Hematopoietic multipotent progenitor cell (in vitro differentiated cells): Measurements from ENCODE around the gene CFAP90. TPM values are rescaled to one million over a fixed set of nuclear protein-coding genes. Genes with fewer than 3 reads are reported as not detected.

ENCODE experiments used
- DNase-seq, 3 donors: peaks; one replicate each; pipeline ENCODE4 v3.0.0-alpha.2; 2011 to 2015; ENCODE audit warnings: low read depth in 2 of 3, low spot score in 2 of 3
- total RNA-seq: library from RNA; depleted of rRNA; stranded (reverse); fragments of >200 nt; gene quantifications from one replicate; pipeline ENCODE4 v1.2.3, GENCODE V29; 2012

The CFAP90 gene
- total RNA-seq, 1 donor, result 0.27 TPM

GRCh38 chr5:7868773-7869473 lies 18.0 kb upstream of the CFAP90 start, which contains the start of the genes FASTKD3 and MTRR:
Gene FASTKD3, minus strand, starts transcription at chr5:7869031. Its CDS starts 948 bp downstream, at chr5:7868083.
Gene MTRR, plus strand, starts transcription at chr5:7869148. Its CDS starts 1,647 bp downstream, at chr5:7870795.
- peak; percentile 77 to 94 (median 92) for DNase-seq

GRCh38 chr5:7868427-7868772 lies 17.5 kb upstream of the CFAP90 start:
- no peak for DNase-seq

GRCh38 chr5:7867260-7867659 lies 16.3 kb upstream of the CFAP90 start:
- DNase-seq, result no peak

GRCh38 chr5:7866196-7866595 lies 15.3 kb upstream of the CFAP90 start:
- no peak for DNase-seq

GRCh38 chr5:7857926-7858632 lies 7.1 kb upstream of the CFAP90 start:
- DNase-seq, result peak in 2 of 3 donors; percentile 17 to 66

GRCh38 chr5:7857361-7857760 lies 6.4 kb upstream of the CFAP90 start:
- DNase-seq, result no peak

GRCh38 chr5:7856855-7857254 lies 5.9 kb upstream of the CFAP90 start:
- peak in 2 of 3 donors; percentile 27 to 70 for DNase-seq

GRCh38 chr5:7855611-7856010 lies 4.7 kb upstream of the CFAP90 start:
- no peak for DNase-seq

GRCh38 chr5:7852988-7853387 lies 2.1 kb upstream of the CFAP90 start:
- no peak for DNase-seq

GRCh38 chr5:7852542-7852941 lies 1.6 kb upstream of the CFAP90 start:
- DNase-seq, result no peak

GRCh38 chr5:7851617-7852289 lies 820 bp upstream of the CFAP90 start:
- no peak for DNase-seq

- no peak for DNase-seq
Observed at GRCh38 chr5:7851240-7851592, 283 bp upstream of the CFAP90 start.

- DNase-seq, result no peak
Observed at GRCh38 chr5:7849681-7850394, 1.1 kb downstream of the CFAP90 start.

GRCh38 chr5:7848296-7848695 lies 2.6 kb downstream of the CFAP90 start:
- no peak for DNase-seq

- no peak for DNase-seq
Observed at GRCh38 chr5:7846327-7846726, 4.6 kb downstream of the CFAP90 start.

- DNase-seq, result no peak
Observed at GRCh38 chr5:7845557-7845956, 5.4 kb downstream of the CFAP90 start.

GRCh38 chr5:7844901-7845300 lies 6.0 kb downstream of the CFAP90 start:
- no peak for DNase-seq

- DNase-seq, result no peak
Observed at GRCh38 chr5:7842531-7842930, 8.4 kb downstream of the CFAP90 start.

- no peak for DNase-seq
Observed at GRCh38 chr5:7837403-7837802, 13.5 kb downstream of the CFAP90 start.

- DNase-seq, result no peak
Observed at GRCh38 chr5:7834982-7835381, 16.0 kb downstream of the CFAP90 start.

GRCh38 chr5:7828269-7828668 lies 22.7 kb downstream of the CFAP90 start:
- no peak for DNase-seq
